ENCODE results near the gene TNFRSF17.
"Not testable (repeated sequence)": the region's sequence is repeated elsewhere in the genome, so short reads cannot be mapped to it uniquely, and the experiment has no call there.

TNFRSF17 gene

GRCh38 chr16:11964761-11965551 is at the start of gene TNFRSF17:
Gene TNFRSF17 (plus strand): TSS chr16:11965210. CDS start chr16:11965325, 115 bp downstream.
- peak; percentile 21 for DNase-seq (ENCODE audit: low read depth, low spot score)

GRCh38 chr16:11915644-11916523 is 49.1 kb upstream of the TNFRSF17 start, which contains the start of gene GSPT1:
Gene GSPT1 (minus strand): TSS chr16:11915956. CDS start chr16:11915720, 236 bp downstream.
- peak; percentile 100 for DNase-seq (ENCODE audit: low read depth, low spot score)

- DNase-seq (ENCODE audit: low read depth, low spot score), result peak; percentile 25
Measured at GRCh38 chr16:11916524-11917285, 48.3 kb upstream of the TNFRSF17 start.

GRCh38 chr16:11924046-11924445 is 41.0 kb upstream of the TNFRSF17 start:
- DNase-seq (ENCODE audit: low read depth, low spot score), result not testable (repeated sequence)

- not testable (repeated sequence) for DNase-seq (ENCODE audit: low read depth, low spot score)
Measured at GRCh38 chr16:11927350-11927749, 37.7 kb upstream of the TNFRSF17 start.

GRCh38 chr16:11941945-11942344 is 23.1 kb upstream of the TNFRSF17 start, which contains the start of gene NPIPB2:
Gene NPIPB2 (minus strand): TSS chr16:11942045. CDS start chr16:11942045, 0 bp downstream.
- DNase-seq (ENCODE audit: low read depth, low spot score), result not testable (repeated sequence)

- DNase-seq (ENCODE audit: low read depth, low spot score), result peak; percentile 32
Measured at GRCh38 chr16:11946433-11946832, 18.6 kb upstream of the TNFRSF17 start.

GRCh38 chr16:11948819-11949218 is 16.2 kb upstream of the TNFRSF17 start:
- no peak for DNase-seq (ENCODE audit: low read depth, low spot score)

GRCh38 chr16:11949527-11949926 is 15.5 kb upstream of the TNFRSF17 start:
- peak; percentile 65 for DNase-seq (ENCODE audit: low read depth, low spot score)

- DNase-seq (ENCODE audit: low read depth, low spot score), result no peak
Measured at GRCh38 chr16:11950388-11950787, 14.6 kb upstream of the TNFRSF17 start.

GRCh38 chr16:11953576-11953975 is 11.4 kb upstream of the TNFRSF17 start:
- not testable (repeated sequence) for DNase-seq (ENCODE audit: low read depth, low spot score)

- peak; percentile 79 for DNase-seq (ENCODE audit: low read depth, low spot score)
Measured at GRCh38 chr16:11955713-11956123, 9.3 kb upstream of the TNFRSF17 start.

GRCh38 chr16:11956558-11956957 is 8.5 kb upstream of the TNFRSF17 start:
- no peak for DNase-seq (ENCODE audit: low read depth, low spot score)

GRCh38 chr16:11957591-11958395 is 7.2 kb upstream of the TNFRSF17 start:
- DNase-seq (ENCODE audit: low read depth, low spot score), result no peak

GRCh38 chr16:11962457-11962856 is 2.6 kb upstream of the TNFRSF17 start:
- not testable (repeated sequence) for DNase-seq (ENCODE audit: low read depth, low spot score)

GRCh38 chr16:11962978-11963377 is 2.0 kb upstream of the TNFRSF17 start:
- DNase-seq (ENCODE audit: low read depth, low spot score), result not testable (repeated sequence)

GRCh38 chr16:11963706-11964105 is 1.3 kb upstream of the TNFRSF17 start:
- DNase-seq (ENCODE audit: low read depth, low spot score), result no peak

GRCh38 chr16:11966173-11966572 is 1.2 kb downstream of the TNFRSF17 start:
- DNase-seq (ENCODE audit: low read depth, low spot score), result no peak

- no peak for DNase-seq (ENCODE audit: low read depth, low spot score)
Measured at GRCh38 chr16:11967195-11967911, 2.3 kb downstream of the TNFRSF17 start.

GRCh38 chr16:11968577-11968976 is 3.6 kb downstream of the TNFRSF17 start:
- DNase-seq (ENCODE audit: low read depth, low spot score), result no peak

Measured in astrocyte of the hippocampus (primary cell).